HPDE6-E6E7 (cell line): ENCODE measurements around the gene ZSCAN5A.
"Not testable (repeated sequence)": the region's sequence is repeated elsewhere in the genome, so short reads cannot be mapped to it uniquely, and the experiment has no call there.

Experiments
- DNase-seq: peaks from one replicate; pipeline ENCODE4 v3.0.0; 2011; ENCODE audit warnings: missing footprints; ENCODE audit errors: extremely low spot score

ZSCAN5A gene

GRCh38 chr19:56315077-56315828, 614 bp upstream of the ZSCAN5A start:
- DNase-seq: peak; percentile 99

GRCh38 chr19:56314018-56314380, 640 bp downstream of the ZSCAN5A start:
- DNase-seq: no peak

GRCh38 chr19:56312787-56313657, 1.6 kb downstream of the ZSCAN5A start:
- DNase-seq: no peak

GRCh38 chr19:56312342-56312741, 2.3 kb downstream of the ZSCAN5A start:
- no peak for DNase-seq

GRCh38 chr19:56310462-56310861, 4.2 kb downstream of the ZSCAN5A start:
- no peak for DNase-seq

GRCh38 chr19:56309511-56310185, 5.0 kb downstream of the ZSCAN5A start:
- peak; percentile 40 for DNase-seq

GRCh38 chr19:56308792-56309191, 5.8 kb downstream of the ZSCAN5A start:
- no peak for DNase-seq

GRCh38 chr19:56307062-56307461, 7.6 kb downstream of the ZSCAN5A start:
- not testable (repeated sequence) for DNase-seq

GRCh38 chr19:56306016-56306415, 8.6 kb downstream of the ZSCAN5A start:
- DNase-seq: no peak

GRCh38 chr19:56304243-56304642, 10.4 kb downstream of the ZSCAN5A start:
- no peak for DNase-seq

GRCh38 chr19:56301886-56302620, 12.6 kb downstream of the ZSCAN5A start:
- DNase-seq: no peak

GRCh38 chr19:56301155-56301554, 13.5 kb downstream of the ZSCAN5A start:
- DNase-seq: no peak

GRCh38 chr19:56299688-56300087, 15.0 kb downstream of the ZSCAN5A start:
- DNase-seq: no peak

- DNase-seq: no peak
Observed at GRCh38 chr19:56297010-56297409, 17.6 kb downstream of the ZSCAN5A start.

GRCh38 chr19:56295531-56296455, 18.8 kb downstream of the ZSCAN5A start:
- DNase-seq: peak; percentile 41

GRCh38 chr19:56294549-56294948, 20.1 kb downstream of the ZSCAN5A start:
- DNase-seq: no peak

- no peak for DNase-seq
Observed at GRCh38 chr19:56291867-56292266, 22.8 kb downstream of the ZSCAN5A start.

GRCh38 chr19:56290104-56290503, 24.5 kb downstream of the ZSCAN5A start:
- DNase-seq: no peak

GRCh38 chr19:56284746-56285145, 29.9 kb downstream of the ZSCAN5A start:
- no peak for DNase-seq

GRCh38 chr19:56282809-56283208, 31.8 kb downstream of the ZSCAN5A start:
- no peak for DNase-seq
